Measurements from ENCODE around the gene CCL27. TPM values are rescaled to one million over a fixed set of nuclear protein-coding genes. Genes with fewer than 3 reads are reported as not detected.

The CCL27 gene
- total and polyA plus RNA-seq, 2 of the 8 experiments (the other 6 are each of a cell fraction or from before 2014, with no cell fraction given): 0.42 TPM; not detected in 1

- CTCF ChIA-PET (ENCODE audit: partially characterized antibody): interaction anchor here (1.0 to 12.6 kb wide), 4 partner anchors 9 to 45 kb away, joined by 3 to 147 read pairs (median 10); partner anchors contain the start of gene GALT
- Histone ChIP-seq H4K5ac (ENCODE audit: insufficient read length, low read depth, low read length) (no peak overlapping the region), H2BK120ac (replicated peaks; ENCODE audit: low read depth, low read length) (no peak overlapping the region), H3K18ac (ENCODE audit: extremely low read depth, low read length) (no peak overlapping the region), H2BK5ac (ENCODE audit: low read depth, low read length) (no peak overlapping the region), H3K27me3 (replicated peaks in 1 of 4; ENCODE audit: control insufficient read depth in 3 of 4, extremely low read depth in 1 of 4, insufficient read depth in 3 of 4, low read length in 3 of 4) (no peaks in the 10 kb centered on the region), H2BK20ac (ENCODE audit: low read length) (no peak overlapping the region), H3K4me1 (replicated peaks in 1 of 4; ENCODE audit: control insufficient read depth in 3 of 4, insufficient read depth in 4 of 4, low read length in 3 of 4) (peaks cover 0 to 3% (median 0%) of the 10 kb centered on the region in 4 experiments; a peak in 2 of 7 replicates), H3K23ac (ENCODE audit: insufficient read length) (no peak overlapping the region), H3K4me3 (ENCODE audit: extremely low read depth in 1 of 4, insufficient read depth in 2 of 4, low read depth in 3 of 4, low read length in 4 of 4) (no peak overlapping the region), H3K14ac (ENCODE audit: insufficient read length) (no peak overlapping the region), H3K9me3 (ENCODE audit: insufficient read depth in 2 of 2, low read depth in 1 of 2, low read length in 1 of 2) (no peaks in the 10 kb centered on the region), H2BK15ac (ENCODE audit: low read length) (no peak overlapping the region), H3K56ac (replicated peaks; ENCODE audit: insufficient read length, low read depth, low read length) (no peak overlapping the region), H3K4me2 (ENCODE audit: insufficient read depth in 1 of 2, low read depth in 2 of 2, low read length in 2 of 2) (no peak overlapping the region), H3K23me2 (ENCODE audit: low read depth, low read length) (no peaks in the 10 kb centered on the region; the same call in 1 of the 2 replicates), H2AK5ac (ENCODE audit: low read depth, low read length) (no peak overlapping the region), H3K79me2 (ENCODE audit: control insufficient read depth in 1 of 2, insufficient read depth in 2 of 2, low read length in 2 of 2) (no peaks in the 10 kb centered on the region), H4K20me1 (replicated peaks in 1 of 2; ENCODE audit: control insufficient read depth in 1 of 2, insufficient read depth in 2 of 2, low read length in 2 of 2) (no peaks in the 10 kb centered on the region), H3K36me3 (ENCODE audit: control insufficient read depth in 2 of 4, insufficient read depth in 4 of 4, low read length in 3 of 4) (no peaks in the 10 kb centered on the region), H4K8ac (ENCODE audit: extremely low read depth, insufficient read depth, low read length) (no peak overlapping the region), H3K27ac (ENCODE audit: low read depth, low read length) (no peak overlapping the region), H3K4ac (replicated peaks; ENCODE audit: insufficient read length, low read depth, low read length) (no peak overlapping the region), H3K79me1 (ENCODE audit: low read depth, low read length) (no peaks in the 10 kb centered on the region), H4K91ac (replicated peaks; ENCODE audit: insufficient read length, low read length) (no peak overlapping the region), H3K9ac (replicated peaks in 1 of 4; ENCODE audit: extremely low read depth in 1 of 4, low read depth in 3 of 4, low read length in 3 of 4) (no peak overlapping the region), H2BK12ac (ENCODE audit: low read depth, low read length) (no peak overlapping the region), H2AFZ (ENCODE audit: low read length) (no peak overlapping the region)
- DNase-seq (ENCODE audit: low read depth in 1 of 2, low spot score in 2 of 2): no peak
- no peak for FAIRE-seq
- 85% methylated on average over 5 of the region's 5 CpGs; no CpG with 5 or more reads in 1 of the 2 experiments for WGBS, 2 experiments (ENCODE audit: extremely low coverage in 1 of 2, insufficient coverage in 1 of 2, insufficient read length in 1 of 2, insufficient replicate concordance in 2 of 2, low coverage in 1 of 2, low lambda C conversion rate in 2 of 2, missing lambda C conversion rate in 1 of 2)
- POLR2A ChIA-PET (ENCODE audit: partially characterized antibody): interaction anchor here (1.5 kb wide), 1 partner anchor 9 kb away, joined by 3 read pairs; no protein-coding TSS in a partner anchor
- no peak for TF ChIP-seq MAX (IDR thresholded peaks at IDR 0.05)
- no peak for TF ChIP-seq CBX5 (IDR thresholded peaks at IDR 0.05; ENCODE audit: low read depth, low read length)
- no peak for TF ChIP-seq CHD2 (IDR thresholded peaks at IDR 0.05; ENCODE audit: low read length)
These were observed 29.5 kb upstream of the CCL27 start for GRCh38 chr9:34691936-34692315.

Measured in H1 (cell line).